GM18867 (cell line): ENCODE results near the gene DDX24.

ENCODE experiments used
- ATAC-seq: cut with Tn5 transposase; IDR thresholded peaks from one replicate; pipeline ENCODE4 v1.9.1; 2021; ENCODE audit warnings: mild to moderate bottlenecking, moderate library complexity; ENCODE audit not compliant: unreplicated experiment

Gene DDX24

DNA sequence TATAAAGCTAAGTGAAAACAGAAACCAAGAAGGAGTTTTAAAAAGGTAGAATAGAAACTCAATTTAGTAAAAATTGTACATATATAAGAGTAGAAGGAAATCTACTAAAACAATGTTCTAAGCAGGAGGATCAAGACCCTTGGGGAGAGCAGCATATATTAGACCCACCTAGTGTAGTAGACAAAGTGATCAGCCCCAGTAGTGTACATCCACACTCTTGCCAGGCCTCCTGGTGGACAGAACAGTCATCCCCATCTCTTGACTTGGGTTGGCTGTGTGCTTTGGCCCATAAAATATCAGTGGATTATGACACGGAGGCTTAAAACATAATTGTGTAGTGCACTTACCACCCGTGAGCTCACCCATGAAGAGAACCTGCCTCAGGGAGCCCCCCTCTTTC lies 65.8 kb downstream of the DDX24 start:
- ATAC-seq, result no peak

DNA sequence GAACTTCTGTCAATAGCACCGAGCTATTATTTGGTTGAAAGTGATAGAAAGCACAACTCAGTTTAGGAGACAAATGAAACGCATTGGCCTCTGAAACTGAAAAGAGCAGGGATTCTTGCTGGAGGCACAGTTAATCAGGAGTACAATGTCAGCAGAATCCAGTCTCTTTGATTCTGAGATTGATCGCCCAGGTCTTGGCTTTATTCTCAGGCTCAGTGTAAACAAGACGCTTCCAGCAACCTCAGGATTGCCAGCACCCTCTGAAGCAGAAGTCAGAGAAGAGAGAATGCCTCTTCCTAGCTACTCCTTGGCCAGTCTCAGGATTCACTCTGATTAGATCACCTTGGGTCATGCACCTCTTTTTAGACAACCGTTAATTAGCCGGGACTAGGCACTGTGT lies 66.6 kb downstream of the DDX24 start:
- ATAC-seq, result no peak

DNA sequence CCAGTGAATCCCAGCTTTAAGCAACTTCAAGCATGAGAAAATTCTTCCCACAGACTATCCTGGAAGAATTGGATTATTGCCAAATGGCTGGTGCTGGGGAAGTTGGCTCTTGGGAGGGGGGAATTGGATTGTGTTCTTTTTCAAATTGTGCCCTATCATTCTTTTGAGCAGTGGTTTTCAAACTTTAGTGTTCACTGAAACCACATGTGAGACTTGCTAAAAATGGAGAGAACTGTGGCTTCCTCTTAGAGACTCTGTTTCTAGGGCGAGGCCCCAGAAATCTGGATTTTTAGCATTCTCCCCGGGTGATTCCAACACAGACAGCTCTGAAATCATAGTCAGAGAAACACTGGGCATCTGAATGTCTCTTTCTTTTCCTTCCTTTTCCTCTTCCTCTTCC lies 69.2 kb downstream of the DDX24 start:
- ATAC-seq, result no peak

DNA sequence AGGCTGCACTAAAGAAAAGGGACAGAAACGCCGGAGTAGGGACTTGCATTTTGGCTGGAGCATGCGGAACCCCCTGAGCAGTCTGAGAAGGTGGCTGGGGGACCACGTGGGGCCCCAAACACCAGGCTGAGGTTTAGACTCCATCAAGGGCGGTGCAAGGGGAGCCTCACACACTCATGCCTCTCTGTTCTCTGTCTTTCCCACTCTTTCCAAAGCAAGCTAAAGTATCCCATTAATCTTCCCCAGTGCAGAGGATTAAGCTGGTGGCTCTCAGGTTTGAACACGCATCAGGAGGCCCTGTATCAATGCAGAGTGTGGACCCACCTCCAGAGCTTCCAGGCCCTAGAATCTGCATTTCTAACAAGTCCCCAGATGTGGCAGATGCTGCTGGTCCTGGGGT lies 70.4 kb downstream of the DDX24 start:
- ATAC-seq, result no peak

DNA sequence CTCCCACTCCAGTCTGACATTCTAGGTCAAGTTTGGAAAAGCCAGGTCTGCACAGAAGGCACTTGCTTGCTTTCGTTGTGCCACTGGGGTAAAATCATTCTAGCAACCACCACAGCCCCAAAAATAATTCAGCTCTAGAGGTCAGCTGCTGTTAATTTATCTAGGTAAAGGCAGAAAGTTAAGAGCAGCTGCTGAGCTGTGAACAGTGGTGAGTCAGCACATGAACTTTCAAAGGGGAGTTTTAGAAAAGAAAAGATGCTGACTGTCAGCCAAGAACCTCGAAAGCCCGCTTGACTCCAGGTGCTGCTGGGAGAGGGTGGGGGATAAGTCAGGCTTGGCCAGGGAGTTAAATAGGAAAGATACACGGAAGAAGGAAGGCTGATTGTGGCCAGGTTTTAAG lies 71.2 kb downstream of the DDX24 start:
- ATAC-seq, result peak; percentile 63

DNA sequence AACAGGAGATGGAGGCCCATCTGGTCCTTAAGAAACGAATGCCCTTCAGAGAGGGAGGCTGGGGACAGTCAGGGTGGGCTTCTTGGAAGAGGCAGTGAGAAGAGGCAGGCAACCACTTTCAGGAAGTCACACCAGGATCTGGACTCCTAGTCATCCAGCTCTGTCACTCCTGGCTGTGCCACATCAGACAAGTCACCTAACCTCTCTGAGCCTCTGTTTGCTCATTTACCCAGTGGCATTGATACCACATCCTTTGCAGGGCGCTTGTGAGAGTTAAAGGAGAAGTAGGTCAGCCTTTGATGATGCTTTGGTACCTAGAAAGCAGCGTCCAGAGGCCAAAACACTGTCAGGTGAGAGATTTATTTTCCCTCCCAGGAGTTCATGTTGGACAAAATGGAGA lies 72.8 kb downstream of the DDX24 start:
- no peak for ATAC-seq

DNA sequence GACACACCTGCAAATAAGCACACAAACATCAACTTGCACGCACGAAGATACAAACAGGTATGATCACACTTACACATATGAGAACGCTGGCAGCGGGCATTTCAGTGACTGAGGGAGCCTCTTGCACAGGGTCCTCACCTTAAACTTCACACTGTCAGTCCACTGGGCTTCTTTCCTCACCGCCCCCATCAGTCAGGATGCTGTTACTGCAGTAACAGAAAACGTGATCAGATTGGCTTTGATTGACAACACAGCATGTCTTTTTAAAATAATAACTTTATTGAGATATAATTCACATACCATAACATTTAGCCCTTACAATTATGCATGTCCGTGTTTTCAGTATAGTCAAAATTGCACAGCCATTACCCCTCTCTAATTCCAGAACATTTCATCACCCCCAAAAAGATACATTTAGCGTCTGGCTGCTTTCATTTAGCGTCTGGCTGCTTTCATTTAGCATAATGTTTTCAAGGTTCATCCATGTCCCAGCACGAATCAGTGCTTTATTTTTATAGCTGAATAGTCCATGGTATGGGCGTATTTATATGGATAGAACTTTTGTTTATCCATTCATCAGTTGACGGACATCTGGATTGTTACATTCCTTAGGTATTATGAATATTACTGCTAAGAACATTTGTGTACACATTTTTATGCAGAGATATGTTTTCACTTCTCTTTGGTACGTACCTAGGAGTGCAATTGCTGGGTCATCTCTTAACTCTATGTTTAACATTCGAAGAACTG lies 75.5 kb downstream of the DDX24 start:
- ATAC-seq, result no peak

DNA sequence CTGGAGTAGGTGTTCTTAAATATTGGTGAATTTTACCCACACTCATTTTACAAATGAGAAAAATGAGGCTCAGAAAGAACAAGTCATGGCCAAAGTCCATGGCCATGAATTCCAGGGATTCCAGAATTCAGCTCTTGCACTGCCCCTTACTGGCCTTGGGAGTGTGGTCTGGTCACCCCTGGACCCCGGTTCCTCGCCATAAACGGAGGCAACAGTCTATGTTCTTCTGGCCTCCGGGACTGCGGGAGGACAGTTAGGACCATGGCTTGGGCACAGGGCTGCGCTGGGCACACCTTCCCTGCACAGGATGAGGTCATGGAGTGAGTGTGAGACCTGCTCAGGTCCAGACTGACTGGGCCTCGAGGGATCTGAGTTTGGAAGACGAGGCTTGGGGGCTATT lies 77.0 kb downstream of the DDX24 start:
- ATAC-seq, result no peak

DNA sequence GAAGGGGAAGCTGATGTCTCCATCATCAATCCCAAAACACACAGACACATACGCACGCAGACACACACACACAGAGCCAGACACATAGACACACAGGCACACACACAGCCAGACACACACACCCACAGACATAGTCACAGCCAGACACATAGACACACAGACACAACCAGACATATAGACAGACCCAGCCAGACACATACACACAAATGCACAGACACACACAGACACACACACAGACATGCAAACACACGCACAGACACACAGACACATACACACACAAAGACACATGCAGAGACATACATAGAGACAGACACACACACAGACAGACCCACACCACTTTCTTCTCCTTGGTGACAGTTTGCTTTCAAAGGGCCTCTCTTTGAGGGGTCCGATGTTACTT lies 77.6 kb downstream of the DDX24 start:
- ATAC-seq, result no peak

DNA sequence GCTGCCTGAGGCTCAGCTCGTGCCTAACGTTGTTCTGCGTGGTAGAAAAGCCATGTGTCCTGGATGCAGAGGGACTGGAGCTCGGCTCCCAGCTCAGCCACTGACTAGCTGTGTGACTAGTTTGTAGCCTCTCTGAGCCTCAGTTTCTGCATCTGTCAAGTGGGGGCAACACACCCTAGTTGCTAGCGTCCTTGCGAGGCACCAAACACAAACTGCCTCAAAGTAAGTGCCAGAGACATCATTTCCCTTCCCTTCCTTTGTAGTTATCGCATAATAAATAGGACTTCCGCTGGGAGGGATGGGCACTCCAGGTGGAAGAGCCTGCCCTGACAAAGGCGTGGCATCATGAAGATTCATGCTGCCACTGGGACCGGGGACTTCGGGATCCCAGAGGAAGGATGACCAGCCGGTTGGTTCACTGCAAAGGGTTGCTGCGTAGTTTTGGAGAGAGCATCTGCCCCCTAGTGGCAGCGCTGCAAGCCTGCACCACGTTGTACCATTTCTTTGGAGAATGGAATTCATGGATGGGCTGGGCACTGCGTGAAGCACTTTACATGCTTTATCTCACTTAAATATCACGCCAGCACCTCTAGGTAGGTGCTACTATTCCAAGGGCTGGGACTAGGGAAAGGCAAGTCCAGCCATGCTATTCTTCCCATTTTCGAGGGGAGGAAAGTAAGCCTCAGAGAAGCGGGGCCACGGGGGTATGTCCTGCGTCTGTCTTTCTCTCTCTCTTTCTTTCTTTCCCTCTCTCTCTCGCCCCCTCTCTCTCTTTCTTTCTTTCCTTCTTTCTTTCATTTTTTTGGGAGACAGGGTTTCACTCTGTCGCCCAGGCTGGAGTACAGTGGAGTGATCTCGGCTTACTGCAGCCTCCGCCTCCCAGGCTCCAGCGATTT lies 79.3 kb downstream of the DDX24 start:
- no peak for ATAC-seq

DNA sequence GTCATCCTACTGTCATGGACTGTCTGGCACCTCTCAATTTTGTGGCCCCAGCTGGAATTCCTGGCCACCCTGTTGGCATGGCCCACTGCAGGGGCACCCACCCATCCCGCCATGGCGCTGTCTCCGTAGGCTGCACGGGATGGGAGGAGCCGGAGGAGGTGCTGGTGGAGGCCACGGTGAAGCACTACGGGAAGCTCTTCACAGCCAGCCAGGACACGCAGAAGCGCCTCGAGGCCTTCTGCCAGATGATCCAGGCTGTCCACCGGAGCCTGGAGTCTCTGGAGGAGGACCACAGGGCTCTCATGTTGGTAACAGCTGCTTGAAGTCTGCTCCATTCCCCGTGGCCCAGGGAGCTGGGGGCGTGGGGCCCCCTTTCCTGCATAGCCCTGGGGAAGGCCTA lies 80.0 kb downstream of the DDX24 start:
- ATAC-seq, result no peak

DNA sequence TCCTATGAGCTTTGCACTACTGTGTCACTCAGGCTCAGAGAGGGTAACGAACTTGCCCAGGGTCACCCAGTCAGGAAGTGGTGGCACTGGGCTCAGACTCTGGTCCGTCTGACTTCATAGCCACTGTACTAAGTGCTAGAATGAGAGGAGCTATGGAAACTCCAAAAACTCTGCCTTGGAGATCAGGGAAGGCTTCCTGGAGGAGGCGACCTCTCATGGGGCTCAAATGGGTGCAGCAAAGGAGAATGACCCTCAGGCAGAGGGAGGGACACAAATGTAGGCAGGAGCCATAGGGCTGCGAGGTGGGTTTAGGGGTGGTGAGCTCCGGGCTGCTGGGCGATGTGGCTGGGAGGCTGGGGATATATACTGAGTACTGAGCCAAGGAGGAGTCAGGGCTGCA lies 80.7 kb downstream of the DDX24 start:
- ATAC-seq, result no peak

DNA sequence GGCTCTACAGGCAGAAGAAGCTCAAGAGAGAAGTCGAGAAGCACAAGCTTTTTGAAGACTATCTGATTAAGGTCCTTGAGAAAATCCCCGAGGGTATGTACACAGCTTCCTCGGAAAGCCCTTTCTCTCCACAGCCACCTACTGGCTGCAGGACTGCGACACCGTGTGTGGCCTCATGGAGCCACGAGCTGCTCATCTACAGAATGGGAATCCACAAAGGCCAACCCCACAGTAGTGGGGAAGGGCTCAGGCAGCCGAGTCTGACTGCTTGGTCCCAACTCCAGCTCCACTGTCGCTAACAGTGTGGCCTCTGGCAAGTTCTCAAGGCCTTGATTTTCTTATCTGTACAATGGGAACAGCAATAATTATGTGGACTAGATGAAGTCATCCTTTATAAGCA lies 81.4 kb downstream of the DDX24 start:
- ATAC-seq, result no peak

DNA sequence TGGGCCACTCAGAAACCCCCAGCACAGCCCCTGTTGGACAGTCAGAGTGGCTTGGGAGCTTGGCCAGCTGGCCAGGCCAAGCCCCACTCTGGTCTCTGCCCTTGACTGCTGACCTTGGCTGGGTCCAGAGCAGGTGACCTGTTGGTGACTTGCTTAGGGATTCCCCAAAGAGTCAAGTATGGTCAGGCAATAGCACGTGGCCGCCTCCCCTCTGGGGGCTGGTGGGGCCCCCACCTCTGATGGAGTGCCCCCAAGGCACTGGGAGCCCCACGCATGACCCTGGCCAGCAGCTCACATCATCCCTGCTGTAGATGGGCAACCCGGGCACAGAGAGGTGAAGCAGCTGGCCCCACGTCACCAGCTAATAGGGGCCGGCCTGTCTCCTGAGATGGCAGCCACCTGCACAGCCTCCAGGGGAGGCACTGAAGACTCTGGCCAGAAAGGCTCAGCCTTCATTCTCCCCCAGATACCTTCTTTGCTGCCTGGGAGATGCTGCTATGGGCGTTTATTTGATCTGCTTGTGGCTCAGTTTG lies 82.1 kb downstream of the DDX24 start:
- ATAC-seq, result no peak
